A549 (cell line): ENCODE measurements around the gene SERPINE1. TPM values are rescaled to one million over a fixed set of nuclear protein-coding genes. Genes with fewer than 3 reads are reported as not detected.

Experiments
- ATAC-seq, 2 experiments: fragments of 200-7000 bp in 1 of 2; fragments of >200 bp in 1 of 2; cut with Nextera tagmentation in 1 of 2; cut with Tn5 transposase in 1 of 2; 3 replicates each; pipeline versions ENCODE4 v1.8.0 to v1.9.1; 2018 to 2020; ENCODE audit warnings: mild to moderate bottlenecking in 1 of 2, moderate library complexity in 1 of 2
- CTCF ChIA-PET: fragments of 300-600 bp; sonication (Branson Sonifier 250); formaldehyde crosslinking; extraction: SDS; loops from one replicate; lab custom pipeline; 2021; ENCODE audit warnings: antibody characterized with exemption, inconsistent platforms; lab: Yijun Ruan, JAX
- POLR2A ChIA-PET: fragments of 350-600 bp; formaldehyde crosslinking; extraction: SDS; loops from one replicate; lab custom pipeline; 2021; ENCODE audit warnings: antibody characterized with exemption, inconsistent platforms; lab: Yijun Ruan, JAX
- DNase-seq, 2 experiments: peaks; one replicate each; pipeline versions ENCODE4 v3.0.0 to v3.0.0-alpha.2; 2011 to 2016; ENCODE audit warnings: low read depth in 1 of 2, low spot score in 1 of 2
- FAIRE-seq: peaks from 2 replicates; lab custom pipeline; 2011; peaks lifted over from hg19 to GRCh38; lab: Jason Lieb, UNC
- H3K27ac ChIP-seq, 2 experiments: fragments of >200 bp; sonication (Bioruptor Twin); formaldehyde crosslinking; 3 replicates each; pipeline ENCODE4 v1.5.1; 2016 to 2017
- H3K4me1 ChIP-seq: fragments of >200 bp; sonication (Bioruptor Twin); formaldehyde crosslinking; 3 replicates; pipeline ENCODE4 v1.6.1; 2016
- H3K4me2 ChIP-seq: fragments of >200 bp; sonication (Bioruptor Twin); formaldehyde crosslinking; 3 replicates; pipeline ENCODE4 v1.6.1; 2016
- H3K4me3 ChIP-seq: fragments of >200 bp; sonication (Bioruptor Twin); formaldehyde crosslinking; 3 replicates; pipeline ENCODE4 v1.5.1; 2016
- H3K9me3 ChIP-seq: fragments of >200 bp; sonication (Bioruptor Twin); formaldehyde crosslinking; 3 replicates; pipeline ENCODE4 v1.6.1; 2016
- BHLHE40 ChIP-seq: IDR thresholded peaks from 2 replicates; pipeline ENCODE4 v1.6.1; 2012; ENCODE audit warnings: low read depth, low read length, inconsistent platforms
- CEBPB ChIP-seq, 2 experiments: fragments of >200 bp in 1 of 2; sonication (Bioruptor Twin) in 1 of 2; formaldehyde crosslinking in 1 of 2; IDR thresholded peaks; 2 replicates each; pipeline ENCODE4 v1.6.1; 2012 to 2016
- FOSB ChIP-seq: fragments of 250-450 bp; sonication (Bioruptor Pico); IDR thresholded peaks from 2 replicates; pipeline ENCODE4 v1.5.0; 2020; ENCODE audit warnings: mild to moderate bottlenecking, moderate library complexity
- FOSL2 ChIP-seq, 2 experiments: fragments of 450-650 bp in 1 of 2; fragments of >200 bp in 1 of 2; sonication (Bioruptor Twin) in 1 of 2; formaldehyde crosslinking; IDR thresholded peaks; 2 replicates each; pipeline versions ENCODE4 v1.5.0 to v1.6.1; 2016 to 2020; ENCODE audit warnings: mild to moderate bottlenecking in 1 of 2, moderate library complexity in 1 of 2
- FOXS1 ChIP-seq: fragments of 250-450 bp; sonication (Bioruptor Pico); IDR thresholded peaks from 2 replicates; pipeline ENCODE4 v1.5.0; 2020; ENCODE audit warnings: mild to moderate bottlenecking, moderate library complexity
- HDAC2 ChIP-seq: fragments of 200-600 bp; sonication (generic); IDR thresholded peaks from 2 replicates; pipeline ENCODE4 v1.6.1; 2016
- HOXA7 ChIP-seq: fragments of 250-450 bp; sonication (Bioruptor Pico); IDR thresholded peaks from 2 replicates; pipeline ENCODE4 v1.5.0; 2020; ENCODE audit warnings: mild to moderate bottlenecking, moderate library complexity
- JUNB ChIP-seq: fragments of >200 bp; sonication (Bioruptor Twin); formaldehyde crosslinking; IDR thresholded peaks from 2 replicates; pipeline ENCODE4 v1.6.1; 2016
- MAFK ChIP-seq: fragments of 450-650 bp; IDR thresholded peaks from 2 replicates; pipeline ENCODE4 v1.6.1; 2014; ENCODE audit not compliant: partially characterized antibody
- MAZ ChIP-seq: fragments of 150-350 bp; IDR thresholded peaks from 2 replicates; pipeline ENCODE4 v1.6.1; 2014; ENCODE audit warnings: antibody characterized with exemption, low read depth, low read length, borderline replicate concordance
- NFE2L2 ChIP-seq: fragments of 150-350 bp; conservative IDR thresholded peaks from 2 replicates; pipeline ENCODE4 v1.6.1; 2014; ENCODE audit warnings: low read length
- NPAS2 ChIP-seq: fragments of 250-450 bp; sonication (Bioruptor Pico); IDR thresholded peaks from 2 replicates; pipeline ENCODE4 v1.8.0; 2022; ENCODE audit warnings: mild to moderate bottlenecking, moderate library complexity, borderline replicate concordance
- PHF8 ChIP-seq: fragments of 200-600 bp; sonication (generic); IDR thresholded peaks from 2 replicates; pipeline ENCODE4 v1.6.1; 2016; ENCODE audit warnings: low read depth, mild to moderate bottlenecking, antibody characterized with exemption, moderate library complexity, borderline replicate concordance
- RARB ChIP-seq: fragments of 250-450 bp; sonication (Bioruptor Pico); IDR thresholded peaks from 2 replicates; pipeline ENCODE4 v1.8.0; 2021; ENCODE audit warnings: mild to moderate bottlenecking, moderate library complexity
- RFX5 ChIP-seq: fragments of 450-650 bp; IDR thresholded peaks from 2 replicates; pipeline ENCODE4 v1.7.1; 2014; ENCODE audit warnings: antibody characterized with exemption, mild to moderate bottlenecking, moderate library complexity
- SMC3 ChIP-seq: fragments of >200 bp; sonication (Bioruptor Twin); formaldehyde crosslinking; IDR thresholded peaks from 3 replicates; pipeline ENCODE4 v1.6.1; 2018; ENCODE audit warnings: inconsistent platforms
- SREBF2 ChIP-seq: fragments of 450-650 bp; IDR thresholded peaks from 2 replicates; pipeline ENCODE4 v1.6.1; 2014; ENCODE audit warnings: mild to moderate bottlenecking, moderate library complexity
- TP53 ChIP-seq: fragments of 250-450 bp; sonication (Bioruptor Pico); IDR thresholded peaks from 2 replicates; pipeline ENCODE4 v1.5.0; 2021; ENCODE audit warnings: mild to moderate bottlenecking, moderate library complexity
- ZFP36 ChIP-seq: fragments of 450-650 bp; IDR thresholded peaks from 2 replicates; pipeline ENCODE4 v1.6.1; 2014; ENCODE audit warnings: borderline replicate concordance; ENCODE audit not compliant: partially characterized antibody
- ZNF302 ChIP-seq: fragments of 250-450 bp; sonication (Bioruptor Pico); IDR thresholded peaks from 2 replicates; pipeline ENCODE4 v1.9.0; 2021; ENCODE audit warnings: inconsistent platforms, mild to moderate bottlenecking, moderate library complexity
- WGBS: methylation state at CpG from one replicate; pipeline ENCODE4 v1.1.6; 2017; ENCODE audit errors: missing lambda C conversion rate; 5-methylcytosine and 5-hydroxymethylcytosine counted together
- polyA plus RNA-seq, 4 experiments: library from polyadenylated mRNA; depleted of rRNA in 3 of 4; stranded (reverse); fragments of >200 nt; fragmentation: RNase III in 1 of 4; extraction: RNeasy Plus Mini Kit Qiagen cat#74134 plus additional on column Dnase treatment in 1 of 4; gene quantifications; 2 replicates in 3 of 4; 3 replicates in 1 of 4; pipeline ENCODE4 v1.2.3, GENCODE V29; 2011 to 2017
- TF ChIP-seq, protein P1 (sequence below): fragments of >200 bp; sonication (Bioruptor Twin); formaldehyde crosslinking; IDR thresholded peaks from 2 replicates; pipeline ENCODE4 v1.6.1; 2016
- TF ChIP-seq, protein P2 (sequence below): fragments of 250-450 bp; sonication (Bioruptor Pico); IDR thresholded peaks from 2 replicates; pipeline ENCODE4 v1.5.0; 2021; ENCODE audit warnings: mild to moderate bottlenecking, moderate library complexity, borderline replicate concordance
- TF ChIP-seq, protein P3 (sequence below): fragments of 200-600 bp; sonication (generic); IDR thresholded peaks from 2 replicates; pipeline ENCODE4 v1.6.1; 2016; ENCODE audit warnings: antibody characterized with exemption, mild to moderate bottlenecking, moderate library complexity

SERPINE1 gene
- polyA plus RNA-seq, 2 of the 4 experiments (the other 2 are of a cell fraction): 286 to 355 TPM

DNA sequence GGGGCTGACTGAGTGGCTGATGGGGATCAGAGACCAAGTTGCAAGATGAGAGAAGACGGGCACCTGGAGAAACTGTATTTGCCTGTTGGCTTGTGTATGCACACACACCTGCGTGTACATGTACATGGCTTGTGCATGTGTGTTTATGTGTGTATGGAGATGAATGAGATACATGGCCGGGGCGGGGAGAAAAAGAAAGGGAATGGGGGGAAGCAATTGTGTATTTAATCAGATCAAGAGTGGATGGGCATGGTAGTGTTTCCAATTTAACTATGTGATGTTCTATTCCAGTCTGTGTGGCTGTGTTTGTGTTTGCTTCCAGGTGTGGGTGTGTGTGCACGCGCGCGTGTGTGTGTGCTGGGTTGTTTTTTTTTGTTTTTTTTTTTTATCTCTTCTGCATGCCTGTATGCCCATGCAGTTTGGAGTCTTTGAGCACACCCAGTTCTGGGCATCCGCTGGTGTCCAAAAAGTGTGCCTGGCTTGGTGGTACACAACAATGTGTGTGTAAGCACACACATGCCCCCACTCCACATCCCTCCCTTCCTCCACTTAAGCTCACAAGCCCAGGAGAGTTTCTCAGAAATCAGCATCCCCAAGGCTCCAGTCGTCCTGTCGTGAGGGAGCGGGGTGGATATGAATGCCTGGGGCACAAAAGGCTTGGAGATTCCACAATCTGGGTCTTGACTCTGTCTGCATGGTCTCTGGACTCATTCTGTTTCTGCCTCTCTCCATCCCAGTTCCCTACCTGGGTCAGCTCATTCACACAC is 40.9 kb downstream of the SERPINE1 start:
- Histone ChIP-seq H3K4me1 (peaks cover 86% of the 10 kb centered on the region), H3K27ac (peak overlapping the region in 1 of 2 experiments; percentile 9; a peak in 1 of 6 replicates), H3K4me3 (no peak overlapping the region; the same call in 2 of the 3 replicates), H3K4me2 (peak overlapping the region; percentile 98), H3K9me3 (no peaks in the 10 kb centered on the region)
- ATAC-seq (no peak), DNase-seq (no peak), FAIRE-seq (no peak)
- TF ChIP-seq PHF8 (no peak), FOXS1 (CRISPR knock-in tag) (no peak), BHLHE40 (no peak), RARB (CRISPR knock-in tag) (no peak), ZFP36 (no peak), MAZ (no peak), FOSB (CRISPR knock-in tag) (no peak), TP53 (no peak), CEBPB (IDR thresholded peaks at IDR 0.05) (no peak), JUNB (no peak), SMC3 (no peak), ZNF302 (CRISPR knock-in tag) (no peak), RFX5 (no peak)
- TF ChIP-seq, protein P1, sequence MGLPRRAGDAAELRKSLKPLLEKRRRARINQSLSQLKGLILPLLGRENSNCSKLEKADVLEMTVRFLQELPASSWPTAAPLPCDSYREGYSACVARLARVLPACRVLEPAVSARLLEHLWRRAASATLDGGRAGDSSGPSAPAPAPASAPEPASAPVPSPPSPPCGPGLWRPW: no peak
- TF ChIP-seq, protein P2, sequence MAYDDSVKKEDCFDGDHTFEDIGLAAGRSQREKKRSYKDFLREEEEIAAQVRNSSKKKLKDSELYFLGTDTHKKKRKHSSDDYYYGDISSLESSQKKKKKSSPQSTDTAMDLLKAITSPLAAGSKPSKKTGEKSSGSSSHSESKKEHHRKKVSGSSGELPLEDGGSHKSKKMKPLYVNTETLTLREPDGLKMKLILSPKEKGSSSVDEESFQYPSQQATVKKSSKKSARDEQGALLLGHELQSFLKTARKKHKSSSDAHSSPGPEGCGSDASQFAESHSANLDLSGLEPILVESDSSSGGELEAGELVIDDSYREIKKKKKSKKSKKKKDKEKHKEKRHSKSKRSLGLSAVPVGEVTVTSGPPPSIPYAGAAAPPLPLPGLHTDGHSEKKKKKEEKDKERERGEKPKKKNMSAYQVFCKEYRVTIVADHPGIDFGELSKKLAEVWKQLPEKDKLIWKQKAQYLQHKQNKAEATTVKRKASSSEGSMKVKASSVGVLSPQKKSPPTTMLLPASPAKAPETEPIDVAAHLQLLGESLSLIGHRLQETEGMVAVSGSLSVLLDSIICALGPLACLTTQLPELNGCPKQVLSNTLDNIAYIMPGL (CRISPR knock-in tag): no peak
- 1% methylated on average over 12 of the region's 12 CpGs for WGBS
- ChIA-PET POLR2A (no interaction called here), CTCF (interaction anchor here (0.7 to 2.8 kb wide), 14 partner anchors 11 to 273 kb away, joined by 3 to 17 read pairs (median 4); partner anchors contain the start of genes AP1S1 and NAT16)

DNA sequence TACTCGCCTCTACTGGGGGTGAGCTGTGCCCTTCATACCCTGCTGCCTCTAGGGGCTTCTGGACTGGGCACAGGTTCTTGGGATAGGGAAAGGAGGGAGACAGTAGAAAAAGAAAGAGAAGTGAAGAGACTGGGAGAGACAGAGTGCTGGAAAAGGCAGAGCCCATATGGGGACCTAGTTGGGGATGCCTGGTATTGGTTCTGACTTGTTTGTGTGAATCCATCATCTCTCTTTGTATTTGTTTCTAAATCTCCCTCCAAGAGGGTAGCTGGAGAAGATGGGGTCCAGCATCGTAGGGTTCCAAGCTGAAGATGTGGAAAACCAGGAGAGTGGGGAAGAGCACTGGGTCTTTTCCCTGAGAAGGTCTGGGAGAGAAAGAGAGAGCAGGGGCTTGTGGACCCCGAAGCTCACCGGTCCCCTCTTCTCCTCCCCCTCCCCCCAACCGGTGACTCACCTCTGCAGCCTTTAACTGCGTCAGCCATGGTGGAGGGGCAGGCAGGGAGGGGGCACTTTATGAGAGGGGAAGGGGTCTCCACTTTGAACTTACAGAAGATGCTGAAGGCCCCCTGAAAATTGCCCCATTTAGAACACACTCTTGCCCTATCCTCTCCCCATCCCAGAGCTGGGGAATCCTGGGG is 41.6 kb downstream of the SERPINE1 start:
- TF ChIP-seq HDAC2: no peak
- TF ChIP-seq, protein P3, sequence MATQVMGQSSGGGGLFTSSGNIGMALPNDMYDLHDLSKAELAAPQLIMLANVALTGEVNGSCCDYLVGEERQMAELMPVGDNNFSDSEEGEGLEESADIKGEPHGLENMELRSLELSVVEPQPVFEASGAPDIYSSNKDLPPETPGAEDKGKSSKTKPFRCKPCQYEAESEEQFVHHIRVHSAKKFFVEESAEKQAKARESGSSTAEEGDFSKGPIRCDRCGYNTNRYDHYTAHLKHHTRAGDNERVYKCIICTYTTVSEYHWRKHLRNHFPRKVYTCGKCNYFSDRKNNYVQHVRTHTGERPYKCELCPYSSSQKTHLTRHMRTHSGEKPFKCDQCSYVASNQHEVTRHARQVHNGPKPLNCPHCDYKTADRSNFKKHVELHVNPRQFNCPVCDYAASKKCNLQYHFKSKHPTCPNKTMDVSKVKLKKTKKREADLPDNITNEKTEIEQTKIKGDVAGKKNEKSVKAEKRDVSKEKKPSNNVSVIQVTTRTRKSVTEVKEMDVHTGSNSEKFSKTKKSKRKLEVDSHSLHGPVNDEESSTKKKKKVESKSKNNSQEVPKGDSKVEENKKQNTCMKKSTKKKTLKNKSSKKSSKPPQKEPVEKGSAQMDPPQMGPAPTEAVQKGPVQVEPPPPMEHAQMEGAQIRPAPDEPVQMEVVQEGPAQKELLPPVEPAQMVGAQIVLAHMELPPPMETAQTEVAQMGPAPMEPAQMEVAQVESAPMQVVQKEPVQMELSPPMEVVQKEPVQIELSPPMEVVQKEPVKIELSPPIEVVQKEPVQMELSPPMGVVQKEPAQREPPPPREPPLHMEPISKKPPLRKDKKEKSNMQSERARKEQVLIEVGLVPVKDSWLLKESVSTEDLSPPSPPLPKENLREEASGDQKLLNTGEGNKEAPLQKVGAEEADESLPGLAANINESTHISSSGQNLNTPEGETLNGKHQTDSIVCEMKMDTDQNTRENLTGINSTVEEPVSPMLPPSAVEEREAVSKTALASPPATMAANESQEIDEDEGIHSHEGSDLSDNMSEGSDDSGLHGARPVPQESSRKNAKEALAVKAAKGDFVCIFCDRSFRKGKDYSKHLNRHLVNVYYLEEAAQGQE: no peak
- 0 out of 2 replicates have a peak, but pooled peaks have one; percentile 18 for TF ChIP-seq JUNB
- TF ChIP-seq FOXS1 (CRISPR knock-in tag): no peak
- no peak for TF ChIP-seq MAZ
- TF ChIP-seq NFE2L2: no peak
- no peak for TF ChIP-seq SREBF2
- no peak for TF ChIP-seq NPAS2
- TF ChIP-seq MAFK: no peak
- TF ChIP-seq HOXA7 (CRISPR knock-in tag): no peak
- no peak for TF ChIP-seq FOSL2 (IDR thresholded peaks at IDR 0.05)
- peak; percentile 47 for TF ChIP-seq FOSL2 (CRISPR knock-in tag; IDR thresholded peaks at IDR 0.05)
- peak overlapping the region; percentile 98 for H3K4me2 ChIP-seq
- 0% methylated on average over 6 of the region's 6 CpGs for WGBS
- POLR2A ChIA-PET: interaction anchor here (0.5 to 0.6 kb wide), 3 partner anchors 42 to 173 kb away, joined by 3 to 4 read pairs (median 4); partner anchors contain the start of gene SERPINE1
- no peak for ATAC-seq
- H3K4me1 ChIP-seq: peaks cover 93% of the 10 kb centered on the region
- CTCF ChIA-PET: interaction anchor here (0.7 to 2.4 kb wide), 13 partner anchors 11 to 274 kb away, joined by 3 to 16 read pairs (median 4); partner anchors contain the start of genes AP1S1 and NAT16
- no peak for FAIRE-seq
- peak overlapping the region; percentile 36; the same call in 1 of the 3 replicates for H3K4me3 ChIP-seq
- H3K9me3 ChIP-seq: no peaks in the 10 kb centered on the region
- no peak for DNase-seq
- H3K27ac ChIP-seq: peak overlapping the region in 1 of 2 experiments; percentile 53; a peak in 2 of 6 replicates
